SK-N-SH (cell line): ENCODE results near the gene GNAS-AS1.

Experiments used
- CHD2 ChIP-seq: fragments of 150-350 bp; IDR thresholded peaks from 2 replicates; pipeline ENCODE4 v1.6.1; 2018; ENCODE audit warnings: low read length; ENCODE audit not compliant: partially characterized antibody
- ELF1 ChIP-seq: IDR thresholded peaks from 2 replicates; pipeline ENCODE4 v1.4.0; 2012
- EP300 ChIP-seq, 2 experiments: IDR thresholded peaks; 2 replicates each; pipeline versions ENCODE4 v1.4.0 to v1.6.1; 2012; ENCODE audit warnings: borderline replicate concordance in 1 of 2, low read depth in 1 of 2, low read length in 1 of 2
- FOXM1 ChIP-seq: IDR thresholded peaks from 2 replicates; pipeline ENCODE4 v1.4.0; 2012; ENCODE audit warnings: low read depth, mild to moderate bottlenecking
- GATA2 ChIP-seq: sonication (generic); formaldehyde crosslinking; IDR thresholded peaks from 2 replicates; pipeline ENCODE4 v1.5.0; 2020; ENCODE audit warnings: mild to moderate bottlenecking, missing genetic modification reagents
- JUND ChIP-seq: IDR thresholded peaks from 2 replicates; pipeline ENCODE4 v1.4.0; 2012
- NFIC ChIP-seq: IDR thresholded peaks from 2 replicates; pipeline ENCODE4 v1.4.0; 2012; ENCODE audit warnings: borderline replicate concordance
- POLR2AphosphoS5 ChIP-seq: IDR thresholded peaks from 2 replicates; pipeline ENCODE4 v1.6.1; 2012; ENCODE audit warnings: low read depth, low read length
- RAD21 ChIP-seq: IDR thresholded peaks from 2 replicates; pipeline ENCODE4 v1.6.1; 2012; ENCODE audit warnings: mild to moderate bottlenecking, low read length
- RCOR1 ChIP-seq: fragments of 150-350 bp; IDR thresholded peaks from 2 replicates; pipeline ENCODE4 v1.6.1; 2017; ENCODE audit warnings: antibody characterized with exemption, low read length
- RFX5 ChIP-seq: IDR thresholded peaks from 2 replicates; pipeline ENCODE4 v1.6.1; 2012; ENCODE audit warnings: mild to moderate bottlenecking, improper control_type of control experiment, low read length
- YY1 ChIP-seq: IDR thresholded peaks from 2 replicates; pipeline ENCODE4 v1.4.0; 2012; ENCODE audit warnings: low read depth, mild to moderate bottlenecking
- TF ChIP-seq, protein P1 (sequence below): fragments of 200-600 bp; sonication (generic); IDR thresholded peaks from 2 replicates; pipeline ENCODE4 v1.6.1; 2017; ENCODE audit warnings: antibody characterized with exemption, mild to moderate bottlenecking, moderate library complexity
- TF ChIP-seq, protein P2 (sequence below): IDR thresholded peaks from 2 replicates; pipeline ENCODE4; 2012

DNA sequence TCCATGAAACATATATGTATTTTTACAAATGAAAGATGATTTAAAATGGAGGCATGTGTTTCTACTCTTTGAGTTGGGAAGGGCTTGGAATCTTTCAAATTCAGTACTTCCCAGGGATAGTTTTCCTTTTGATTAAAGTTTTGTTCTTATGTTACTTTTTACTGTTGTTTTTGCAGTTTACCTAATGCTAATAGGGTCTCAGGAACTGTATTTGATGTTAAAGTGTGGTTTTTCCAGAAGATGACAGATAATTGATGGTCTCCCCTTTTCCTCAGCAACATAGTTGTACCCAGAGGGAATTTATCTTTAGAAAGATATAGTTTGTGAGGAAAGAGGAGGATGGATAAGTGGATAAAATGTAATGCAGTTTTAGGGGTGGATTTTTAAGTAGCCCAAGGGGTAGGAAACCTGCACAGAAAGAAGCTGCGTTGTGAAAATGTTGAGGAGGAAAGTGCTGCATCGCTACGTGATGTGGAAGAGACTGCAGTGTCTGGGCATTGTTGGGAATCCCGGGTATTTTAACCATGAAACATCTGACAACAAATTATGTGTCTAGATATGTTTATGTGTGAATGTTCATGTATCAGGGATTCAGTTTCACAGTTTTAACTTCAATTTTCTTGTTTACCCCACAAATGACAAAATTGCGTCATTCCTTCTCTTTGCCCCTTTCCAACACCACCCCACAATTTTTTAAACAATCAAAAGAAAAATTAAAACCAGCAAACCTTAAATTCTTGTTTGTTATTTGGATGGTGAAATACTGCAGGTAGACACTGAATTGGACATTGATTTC lies 44.1 kb upstream of the GNAS-AS1 start:
- TF ChIP-seq NFIC = no peak
- TF ChIP-seq, protein P1, sequence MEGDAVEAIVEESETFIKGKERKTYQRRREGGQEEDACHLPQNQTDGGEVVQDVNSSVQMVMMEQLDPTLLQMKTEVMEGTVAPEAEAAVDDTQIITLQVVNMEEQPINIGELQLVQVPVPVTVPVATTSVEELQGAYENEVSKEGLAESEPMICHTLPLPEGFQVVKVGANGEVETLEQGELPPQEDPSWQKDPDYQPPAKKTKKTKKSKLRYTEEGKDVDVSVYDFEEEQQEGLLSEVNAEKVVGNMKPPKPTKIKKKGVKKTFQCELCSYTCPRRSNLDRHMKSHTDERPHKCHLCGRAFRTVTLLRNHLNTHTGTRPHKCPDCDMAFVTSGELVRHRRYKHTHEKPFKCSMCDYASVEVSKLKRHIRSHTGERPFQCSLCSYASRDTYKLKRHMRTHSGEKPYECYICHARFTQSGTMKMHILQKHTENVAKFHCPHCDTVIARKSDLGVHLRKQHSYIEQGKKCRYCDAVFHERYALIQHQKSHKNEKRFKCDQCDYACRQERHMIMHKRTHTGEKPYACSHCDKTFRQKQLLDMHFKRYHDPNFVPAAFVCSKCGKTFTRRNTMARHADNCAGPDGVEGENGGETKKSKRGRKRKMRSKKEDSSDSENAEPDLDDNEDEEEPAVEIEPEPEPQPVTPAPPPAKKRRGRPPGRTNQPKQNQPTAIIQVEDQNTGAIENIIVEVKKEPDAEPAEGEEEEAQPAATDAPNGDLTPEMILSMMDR = no peak
- TF ChIP-seq POLR2AphosphoS5 = no peak
- TF ChIP-seq YY1 = no peak
- TF ChIP-seq FOXM1 = no peak
- TF ChIP-seq RFX5 = no peak
- TF ChIP-seq EP300 (IDR thresholded peaks at IDR 0.05; ENCODE audit: borderline replicate concordance in 1 of 2, low read depth in 1 of 2, low read length in 1 of 2) = no peak
- no peak for TF ChIP-seq GATA2 (CRISPR knock-in tag)
- no peak for TF ChIP-seq RCOR1
- TF ChIP-seq RAD21 = no peak
- TF ChIP-seq JUND = no peak
- TF ChIP-seq, protein P2, sequence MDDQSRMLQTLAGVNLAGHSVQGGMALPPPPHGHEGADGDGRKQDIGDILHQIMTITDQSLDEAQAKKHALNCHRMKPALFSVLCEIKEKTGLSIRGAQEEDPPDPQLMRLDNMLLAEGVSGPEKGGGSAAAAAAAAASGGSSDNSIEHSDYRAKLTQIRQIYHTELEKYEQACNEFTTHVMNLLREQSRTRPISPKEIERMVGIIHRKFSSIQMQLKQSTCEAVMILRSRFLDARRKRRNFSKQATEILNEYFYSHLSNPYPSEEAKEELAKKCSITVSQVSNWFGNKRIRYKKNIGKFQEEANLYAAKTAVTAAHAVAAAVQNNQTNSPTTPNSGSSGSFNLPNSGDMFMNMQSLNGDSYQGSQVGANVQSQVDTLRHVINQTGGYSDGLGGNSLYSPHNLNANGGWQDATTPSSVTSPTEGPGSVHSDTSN = no peak
- no peak for TF ChIP-seq ELF1
- TF ChIP-seq CHD2 = no peak
